GM18951 (cell line): ENCODE data around the gene SMARCD2.

Source experiments
- POLR2A ChIP-seq: IDR thresholded peaks from 4 replicates; pipeline ENCODE4 v1.6.1; 2011; ENCODE audit warnings: mild to moderate bottlenecking; ENCODE audit not compliant: insufficient read length, insufficient read depth; ENCODE audit errors: extremely low read depth
- in situ Hi-C: fragments of 300-500 bp; cut with MboI; formaldehyde crosslinking; loops from one replicate; pipeline ENCODE4 v1.12.0; 2022; ENCODE audit warnings: low sequenced_read_pairs, mixed read lengths, inconsistent platforms; ENCODE audit not compliant: unreplicated experiment

Gene SMARCD2

GRCh38 chr17:63832014-63832413, 10.5 kb downstream of the SMARCD2 start:
- in situ Hi-C loops, result no loop called here
- TF ChIP-seq POLR2A, result no peak

GRCh38 chr17:63831505-63831904, 11.0 kb downstream of the SMARCD2 start:
- TF ChIP-seq POLR2A, result no peak
- in situ Hi-C loops, result no loop called here

- in situ Hi-C loops, result no loop called here
- TF ChIP-seq POLR2A, result no peak
Observed at GRCh38 chr17:63830904-63831491, 11.5 kb downstream of the SMARCD2 start.

GRCh38 chr17:63830278-63830677, 12.2 kb downstream of the SMARCD2 start:
- in situ Hi-C loops, result no loop called here
- no peak for TF ChIP-seq POLR2A

- in situ Hi-C loops, result no loop called here
- TF ChIP-seq POLR2A, result no peak
Observed at GRCh38 chr17:63828936-63829335, 13.5 kb downstream of the SMARCD2 start.

- no peak for TF ChIP-seq POLR2A
- in situ Hi-C loops, result no loop called here
Observed at GRCh38 chr17:63827801-63828221, 14.7 kb downstream of the SMARCD2 start.

GRCh38 chr17:63827002-63827800, 15.3 kb downstream of the SMARCD2 start, which contains the start of the genes FTSJ3 and PSMC5:
Gene FTSJ3 (minus strand): TSS chr17:63827663. CDS start chr17:63826902, 761 bp downstream.
Gene PSMC5 (plus strand): TSS chr17:63827431. CDS start chr17:63827491, 60 bp downstream.
- TF ChIP-seq POLR2A, result peak; percentile 96
- in situ Hi-C loops, result no loop called here

GRCh38 chr17:63826468-63827001, 15.9 kb downstream of the SMARCD2 start:
- in situ Hi-C loops, result no loop called here
- TF ChIP-seq POLR2A, result no peak

GRCh38 chr17:63824362-63824761, 18.1 kb downstream of the SMARCD2 start:
- in situ Hi-C loops, result no loop called here
- no peak for TF ChIP-seq POLR2A

- in situ Hi-C loops, result no loop called here
- no peak for TF ChIP-seq POLR2A
Observed at GRCh38 chr17:63823659-63824331, 18.7 kb downstream of the SMARCD2 start.

GRCh38 chr17:63822537-63822936, 19.9 kb downstream of the SMARCD2 start:
- in situ Hi-C loops, result no loop called here
- TF ChIP-seq POLR2A, result no peak

- in situ Hi-C loops, result no loop called here
- no peak for TF ChIP-seq POLR2A
Observed at GRCh38 chr17:63821804-63822203, 20.7 kb downstream of the SMARCD2 start.

GRCh38 chr17:63820963-63821561, 21.4 kb downstream of the SMARCD2 start:
- in situ Hi-C loops, result no loop called here
- no peak for TF ChIP-seq POLR2A
